ENCODE data around the gene GBF1. TPM values are rescaled to one million over a fixed set of nuclear protein-coding genes. Genes with fewer than 3 reads are reported as not detected.
"Not testable (repeated sequence)": the region's sequence is repeated elsewhere in the genome, so short reads cannot be mapped to it uniquely, and the experiment has no call there.

GBF1 gene
- total and polyA plus RNA-seq, 2 of the 13 experiments (the other 11 are each of a cell fraction or from before 2014, with no cell fraction given) = 17.1 to 21.9 TPM

DNA sequence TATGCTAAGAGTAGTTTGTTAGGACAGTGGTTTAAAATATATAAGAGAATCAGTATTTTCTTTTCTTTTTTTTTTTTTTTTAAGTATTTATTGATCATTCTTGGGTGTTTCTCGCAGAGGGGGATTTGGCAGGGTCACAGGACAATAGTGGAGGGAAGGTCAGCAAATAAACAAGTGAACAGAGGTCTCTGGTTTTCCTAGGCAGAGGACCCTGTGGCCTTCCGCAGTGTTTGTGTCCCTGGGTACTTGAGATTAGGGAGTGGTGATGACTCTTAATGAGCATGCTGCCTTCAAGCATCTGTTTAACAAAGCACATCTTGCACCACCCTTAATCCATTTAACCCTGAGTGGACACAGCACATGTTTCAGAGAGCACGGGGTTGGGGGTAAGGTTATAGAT lies 55.6 kb downstream of the GBF1 start:
- intact Hi-C loops (cut with micrococcal nuclease; ENCODE audit: unreplicated experiment); H3K9ac ChIP-seq (ENCODE audit: insufficient read depth, low read depth, low read length); BruUV-seq (replicated peaks); H3K9me3 ChIP-seq (ENCODE audit: low read length); H3K27me3 ChIP-seq (ENCODE audit: control insufficient read depth in 1 of 2, insufficient read depth in 2 of 2, low read length in 2 of 2); H3K36me3 ChIP-seq (replicated peaks in 1 of 2; ENCODE audit: control insufficient read depth in 1 of 2, insufficient read depth in 2 of 2, low read length in 2 of 2); ATAC-seq; POLR2A ChIA-PET; FAIRE-seq; H3K4me3 ChIP-seq (replicated peaks in 1 of 3; ENCODE audit: insufficient read depth in 1 of 3, low read depth in 2 of 3, low read length in 3 of 3); DNase-seq (ENCODE audit: low spot score); H2AFZ ChIP-seq (ENCODE audit: low read length); in situ Hi-C loops (cut with HindIII; ENCODE audit: extremely low pct_ligation_motif_present, low pct_unique_long_range_greater_than_20kb); CTCF ChIA-PET (ENCODE audit: low intra/inter-chr PET ratio, low total read pairs); TF ChIP-seq SOX13 (IDR thresholded peaks at IDR 0.05); FOXP1 (IDR thresholded peaks at IDR 0.05); SOX6 (IDR thresholded peaks at IDR 0.05); NR2F6 (CRISPR knock-in tag; IDR thresholded peaks at IDR 0.05): not testable (repeated sequence)
- Histone ChIP-seq H3K79me2 (ENCODE audit: insufficient read depth, low read length) (peaks cover 14% of the 10 kb centered on the region), H4K20me1 (ENCODE audit: insufficient read depth, low read length) (peaks cover 17% of the 10 kb centered on the region), H3K4me2 (ENCODE audit: low read depth, low read length) (peak overlapping the region; percentile 32; the same call in 1 of the 2 replicates), H3K27ac (ENCODE audit: extremely low read length, insufficient read depth, low read length) (peak overlapping the region; percentile 40), H3K4me1 (ENCODE audit: insufficient read depth, low read length) (peaks cover 21% of the 10 kb centered on the region)
- TF ChIP-seq, protein P1, sequence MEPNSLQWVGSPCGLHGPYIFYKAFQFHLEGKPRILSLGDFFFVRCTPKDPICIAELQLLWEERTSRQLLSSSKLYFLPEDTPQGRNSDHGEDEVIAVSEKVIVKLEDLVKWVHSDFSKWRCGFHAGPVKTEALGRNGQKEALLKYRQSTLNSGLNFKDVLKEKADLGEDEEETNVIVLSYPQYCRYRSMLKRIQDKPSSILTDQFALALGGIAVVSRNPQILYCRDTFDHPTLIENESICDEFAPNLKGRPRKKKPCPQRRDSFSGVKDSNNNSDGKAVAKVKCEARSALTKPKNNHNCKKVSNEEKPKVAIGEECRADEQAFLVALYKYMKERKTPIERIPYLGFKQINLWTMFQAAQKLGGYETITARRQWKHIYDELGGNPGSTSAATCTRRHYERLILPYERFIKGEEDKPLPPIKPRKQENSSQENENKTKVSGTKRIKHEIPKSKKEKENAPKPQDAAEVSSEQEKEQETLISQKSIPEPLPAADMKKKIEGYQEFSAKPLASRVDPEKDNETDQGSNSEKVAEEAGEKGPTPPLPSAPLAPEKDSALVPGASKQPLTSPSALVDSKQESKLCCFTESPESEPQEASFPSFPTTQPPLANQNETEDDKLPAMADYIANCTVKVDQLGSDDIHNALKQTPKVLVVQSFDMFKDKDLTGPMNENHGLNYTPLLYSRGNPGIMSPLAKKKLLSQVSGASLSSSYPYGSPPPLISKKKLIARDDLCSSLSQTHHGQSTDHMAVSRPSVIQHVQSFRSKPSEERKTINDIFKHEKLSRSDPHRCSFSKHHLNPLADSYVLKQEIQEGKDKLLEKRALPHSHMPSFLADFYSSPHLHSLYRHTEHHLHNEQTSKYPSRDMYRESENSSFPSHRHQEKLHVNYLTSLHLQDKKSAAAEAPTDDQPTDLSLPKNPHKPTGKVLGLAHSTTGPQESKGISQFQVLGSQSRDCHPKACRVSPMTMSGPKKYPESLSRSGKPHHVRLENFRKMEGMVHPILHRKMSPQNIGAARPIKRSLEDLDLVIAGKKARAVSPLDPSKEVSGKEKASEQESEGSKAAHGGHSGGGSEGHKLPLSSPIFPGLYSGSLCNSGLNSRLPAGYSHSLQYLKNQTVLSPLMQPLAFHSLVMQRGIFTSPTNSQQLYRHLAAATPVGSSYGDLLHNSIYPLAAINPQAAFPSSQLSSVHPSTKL (CRISPR knock-in tag; IDR thresholded peaks at IDR 0.05) = peak; percentile 38; the same call in 1 of the 2 replicates
- peak in 1 of 2 experiments; percentile 62; a peak in 2 of 4 replicates for TF ChIP-seq SOX13 (CRISPR knock-in tag; conservative IDR thresholded peaks at IDR 0.05 in 1 of 2, IDR thresholded peaks at IDR 0.05 in 1 of 2)
- TF ChIP-seq FOXP1 (CRISPR knock-in tag; IDR thresholded peaks at IDR 0.05) = peak; percentile 40; the same call in 1 of the 2 replicates
- TF ChIP-seq SOX6 (CRISPR knock-in tag; IDR thresholded peaks at IDR 0.05) = peak; percentile 70
- peak; percentile 10; the same call in 1 of the 2 replicates for TF ChIP-seq NR2F6 (IDR thresholded peaks at IDR 0.05)
- 0 out of 2 replicates have a peak, but pooled peaks have one; percentile 11 for TF ChIP-seq GATAD2A (CRISPR knock-in tag; IDR thresholded peaks at IDR 0.05)
- TF ChIP-seq, protein P2, sequence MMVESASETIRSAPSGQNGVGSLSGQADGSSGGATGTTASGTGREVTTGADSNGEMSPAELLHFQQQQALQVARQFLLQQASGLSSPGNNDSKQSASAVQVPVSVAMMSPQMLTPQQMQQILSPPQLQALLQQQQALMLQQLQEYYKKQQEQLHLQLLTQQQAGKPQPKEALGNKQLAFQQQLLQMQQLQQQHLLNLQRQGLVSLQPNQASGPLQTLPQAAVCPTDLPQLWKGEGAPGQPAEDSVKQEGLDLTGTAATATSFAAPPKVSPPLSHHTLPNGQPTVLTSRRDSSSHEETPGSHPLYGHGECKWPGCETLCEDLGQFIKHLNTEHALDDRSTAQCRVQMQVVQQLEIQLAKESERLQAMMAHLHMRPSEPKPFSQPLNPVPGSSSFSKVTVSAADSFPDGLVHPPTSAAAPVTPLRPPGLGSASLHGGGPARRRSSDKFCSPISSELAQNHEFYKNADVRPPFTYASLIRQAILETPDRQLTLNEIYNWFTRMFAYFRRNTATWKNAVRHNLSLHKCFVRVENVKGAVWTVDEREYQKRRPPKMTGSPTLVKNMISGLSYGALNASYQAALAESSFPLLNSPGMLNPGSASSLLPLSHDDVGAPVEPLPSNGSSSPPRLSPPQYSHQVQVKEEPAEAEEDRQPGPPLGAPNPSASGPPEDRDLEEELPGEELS (CRISPR knock-in tag; IDR thresholded peaks at IDR 0.05) = peak; percentile 45; the same call in 1 of the 2 replicates
- peak; percentile 57; the same call in 1 of the 2 replicates for TF ChIP-seq SOX5 (CRISPR knock-in tag; IDR thresholded peaks at IDR 0.05; ENCODE audit: borderline replicate concordance)
- TF ChIP-seq BCL6 (CRISPR knock-in tag; IDR thresholded peaks at IDR 0.05) = peak; percentile 65; the same call in 1 of the 2 replicates
- WGBS (ENCODE audit: low lambda C conversion rate) = 3% methylated on average over 2 of the region's 3 CpGs
